Dendritic cell treated with granulocyte-macrophage colony-stimulating factor and Interleukin-4, amounts not matched to agents 40 ng/mL and 50 ng/mL, for 4 days (primary cell): ENCODE results near the gene RPL12.

Source experiments
- H3K27ac Mint-ChIP-seq: one replicate; pipeline ENCODE4 v1.8.0; 2022; ENCODE audit warnings: mild to moderate bottlenecking, mixed read lengths
- H3K27me3 Mint-ChIP-seq: one replicate; pipeline ENCODE4 v1.8.0; 2022; ENCODE audit warnings: mild to moderate bottlenecking, mixed read lengths
- H3K36me3 Mint-ChIP-seq: one replicate; pipeline ENCODE4 v1.8.0; 2022; ENCODE audit warnings: low read depth, mixed read lengths
- H3K4me1 Mint-ChIP-seq: one replicate; pipeline ENCODE4 v1.8.0; 2022; ENCODE audit warnings: low read depth, mixed read lengths
- H3K4me3 Mint-ChIP-seq: one replicate; pipeline ENCODE4 v1.8.0; 2022; ENCODE audit warnings: mild to moderate bottlenecking, moderate library complexity, mixed read lengths
- H3K9me3 Mint-ChIP-seq: one replicate; pipeline ENCODE4 v1.8.0; 2022; ENCODE audit warnings: mixed read lengths
- intact Hi-C: fragments of 100-400 bp; cut with micrococcal nuclease; formaldehyde crosslinking; loops from one replicate; pipeline ENCODE4 v1.15.0; 2022

RPL12 gene

GRCh38 chr9:127455324-127455992 lies 4.3 kb upstream of the RPL12 start:
- no peak overlapping the region for H3K4me3 Mint-ChIP-seq
- intact Hi-C loops = no loop called here
- H3K36me3 Mint-ChIP-seq = peaks cover 86% of the 10 kb centered on the region
- H3K9me3 Mint-ChIP-seq = no peaks in the 10 kb centered on the region
- no peaks in the 10 kb centered on the region for H3K27me3 Mint-ChIP-seq
- H3K4me1 Mint-ChIP-seq = peaks cover 54% of the 10 kb centered on the region
- H3K27ac Mint-ChIP-seq = peak overlapping the region; percentile 78

- H3K4me1 Mint-ChIP-seq = peaks cover 81% of the 10 kb centered on the region
- intact Hi-C loops = no loop called here
Measured at GRCh38 chr9:127452691-127453090, 1.5 kb upstream of the RPL12 start.

GRCh38 chr9:127451858-127452656 lies 851 bp upstream of the RPL12 start:
- H3K9me3 Mint-ChIP-seq = no peaks in the 10 kb centered on the region
- peak overlapping the region; percentile 96 for H3K27ac Mint-ChIP-seq
- peak overlapping the region; percentile 92 for H3K4me3 Mint-ChIP-seq
- H3K4me1 Mint-ChIP-seq = peaks cover 80% of the 10 kb centered on the region
- intact Hi-C loops = loop anchor here (1.0 to 2.0 kb wide), 2 partner anchors 29 to 55 kb away; partner anchors contain the start of gene SLC2A8
- H3K36me3 Mint-ChIP-seq = peaks cover 86% of the 10 kb centered on the region
- H3K27me3 Mint-ChIP-seq = no peaks in the 10 kb centered on the region

More at GRCh38 chr9:127452691-127453090, 1.5 kb upstream of the RPL12 start:
- Mint-ChIP-seq H3K27me3 (no peaks in the 10 kb centered on the region), H3K9me3 (no peaks in the 10 kb centered on the region), H3K27ac (no peak overlapping the region), H3K36me3 (peaks cover 86% of the 10 kb centered on the region), H3K4me3 (peak overlapping the region; percentile 34)

- no peaks in the 10 kb centered on the region for H3K27me3 Mint-ChIP-seq
- peaks cover 86% of the 10 kb centered on the region for H3K36me3 Mint-ChIP-seq
- no peaks in the 10 kb centered on the region for H3K9me3 Mint-ChIP-seq
- H3K4me3 Mint-ChIP-seq = peak overlapping the region; percentile 92
- H3K4me1 Mint-ChIP-seq = peaks cover 76% of the 10 kb centered on the region
- intact Hi-C loops = loop anchor here (1.0 to 2.0 kb wide), 2 partner anchors 28 to 55 kb away; partner anchors contain the start of gene SLC2A8
- peak overlapping the region; percentile 96 for H3K27ac Mint-ChIP-seq
Measured at GRCh38 chr9:127451608-127451857, 327 bp upstream of the RPL12 start.

- H3K4me3 Mint-ChIP-seq = peak overlapping the region; percentile 92
- peaks cover 2% of the 10 kb centered on the region for H3K9me3 Mint-ChIP-seq
- peaks cover 89% of the 10 kb centered on the region for H3K36me3 Mint-ChIP-seq
- peaks cover 69% of the 10 kb centered on the region for H3K4me1 Mint-ChIP-seq
- intact Hi-C loops = loop anchor here (2.0 kb wide), 1 partner anchor 54 kb away; the partner anchor contains the start of gene SLC2A8
- peak overlapping the region; percentile 96 for H3K27ac Mint-ChIP-seq
- no peaks in the 10 kb centered on the region for H3K27me3 Mint-ChIP-seq
Measured at GRCh38 chr9:127450243-127450760, 904 bp downstream of the RPL12 start.

- intact Hi-C loops = no loop called here
- Mint-ChIP-seq H3K4me3 (peak overlapping the region; percentile 92), H3K36me3 (peaks cover 92% of the 10 kb centered on the region)
Measured at GRCh38 chr9:127449332-127449966, 1.8 kb downstream of the RPL12 start.

GRCh38 chr9:127448112-127448805 lies 2.9 kb downstream of the RPL12 start:
- H3K27ac Mint-ChIP-seq = no peak overlapping the region
- intact Hi-C loops = no loop called here
- no peak overlapping the region for H3K4me3 Mint-ChIP-seq
- peaks cover 92% of the 10 kb centered on the region for H3K36me3 Mint-ChIP-seq
- H3K4me1 Mint-ChIP-seq = peaks cover 49% of the 10 kb centered on the region
- peaks cover 18% of the 10 kb centered on the region for H3K9me3 Mint-ChIP-seq
- no peaks in the 10 kb centered on the region for H3K27me3 Mint-ChIP-seq

More at GRCh38 chr9:127449332-127449966, 1.8 kb downstream of the RPL12 start:
- H3K27ac Mint-ChIP-seq = peak overlapping the region; percentile 96
- H3K27me3 Mint-ChIP-seq = no peaks in the 10 kb centered on the region
- peaks cover 60% of the 10 kb centered on the region for H3K4me1 Mint-ChIP-seq
- H3K9me3 Mint-ChIP-seq = peaks cover 10% of the 10 kb centered on the region

- Mint-ChIP-seq H3K9me3 (peaks cover 18% of the 10 kb centered on the region), H3K4me1 (peaks cover 45% of the 10 kb centered on the region)
Measured at GRCh38 chr9:127447416-127448111, 3.6 kb downstream of the RPL12 start.

GRCh38 chr9:127446713-127447415 lies 4.3 kb downstream of the RPL12 start:
- Mint-ChIP-seq H3K4me3 (no peak overlapping the region), H3K27ac (peak overlapping the region; percentile 37), H3K27me3 (no peaks in the 10 kb centered on the region), H3K4me1 (peaks cover 38% of the 10 kb centered on the region), H3K36me3 (peaks cover 100% of the 10 kb centered on the region), H3K9me3 (peaks cover 18% of the 10 kb centered on the region)
- intact Hi-C loops = no loop called here

More at GRCh38 chr9:127447416-127448111, 3.6 kb downstream of the RPL12 start:
- Mint-ChIP-seq H3K4me3 (no peak overlapping the region), H3K36me3 (peaks cover 99% of the 10 kb centered on the region), H3K27me3 (no peaks in the 10 kb centered on the region), H3K27ac (no peak overlapping the region)
- intact Hi-C loops = no loop called here

- H3K4me3 Mint-ChIP-seq = no peak overlapping the region
- H3K4me1 Mint-ChIP-seq = peaks cover 35% of the 10 kb centered on the region
- peak overlapping the region; percentile 37 for H3K27ac Mint-ChIP-seq
Measured at GRCh38 chr9:127445851-127446712, 5.1 kb downstream of the RPL12 start.

GRCh38 chr9:127444921-127445850 lies 6.0 kb downstream of the RPL12 start:
- intact Hi-C loops = no loop called here
- H3K4me3 Mint-ChIP-seq = no peak overlapping the region
- peaks cover 30% of the 10 kb centered on the region for H3K4me1 Mint-ChIP-seq
- no peaks in the 10 kb centered on the region for H3K27me3 Mint-ChIP-seq
- H3K9me3 Mint-ChIP-seq = peaks cover 18% of the 10 kb centered on the region
- H3K27ac Mint-ChIP-seq = no peak overlapping the region
- H3K36me3 Mint-ChIP-seq = peaks cover 100% of the 10 kb centered on the region

More at GRCh38 chr9:127445851-127446712, 5.1 kb downstream of the RPL12 start:
- Mint-ChIP-seq H3K9me3 (peaks cover 18% of the 10 kb centered on the region), H3K36me3 (peaks cover 100% of the 10 kb centered on the region), H3K27me3 (no peaks in the 10 kb centered on the region)
- intact Hi-C loops = no loop called here
